Measurements from ENCODE around the gene PPA2. TPM values are rescaled to one million over a fixed set of nuclear protein-coding genes. Genes with fewer than 3 reads are reported as not detected.

Gene PPA2
- total RNA-seq, 2 donors from 2014 or later: 54.0 to 168 TPM

GRCh38 chr4:105509291-105509690 lies 35.4 kb upstream of the PPA2 start:
- Histone ChIP-seq H3K4me1 (replicated peaks) (no peaks in the 10 kb centered on the region), H3K4me3 (no peak overlapping the region), H3K27ac (no peak overlapping the region), H3K9me3 (no peaks in the 10 kb centered on the region), H3K36me3 (no peaks in the 10 kb centered on the region), H3K27me3 (replicated peaks; ENCODE audit: insufficient read depth) (no peaks in the 10 kb centered on the region)
- DNase-seq (ENCODE audit: low spot score): no peak
- WGBS: 63% methylated on average over 1 of the region's 1 CpG
- TF ChIP-seq CTCF (IDR thresholded peaks at IDR 0.05) (no peak), POLR2AphosphoS5 (IDR thresholded peaks at IDR 0.05) (no peak), POLR2A (IDR thresholded peaks at IDR 0.05) (no peak)
- intact Hi-C loops (cut with DNase I): no loop called here

GRCh38 chr4:105504744-105505143 lies 30.9 kb upstream of the PPA2 start:
- Histone ChIP-seq H3K27ac (peak overlapping the region in 1 of 2 donors; percentile 48), H3K36me3 (no peaks in the 10 kb centered on the region), H3K9me3 (no peaks in the 10 kb centered on the region), H3K27me3 (replicated peaks; ENCODE audit: insufficient read depth) (no peaks in the 10 kb centered on the region), H3K4me3 (no peak overlapping the region), H3K4me1 (replicated peaks) (no peaks in the 10 kb centered on the region)
- DNase-seq (ENCODE audit: low spot score): no peak
- TF ChIP-seq CTCF (IDR thresholded peaks at IDR 0.05) (no peak), POLR2A (IDR thresholded peaks at IDR 0.05) (no peak), POLR2AphosphoS5 (IDR thresholded peaks at IDR 0.05) (no peak)
- 79% methylated on average over 2 of the region's 2 CpGs for WGBS
- intact Hi-C loops (cut with DNase I): no loop called here

GRCh38 chr4:105503484-105503883 lies 29.6 kb upstream of the PPA2 start:
- intact Hi-C loops (cut with DNase I): no loop called here
- TF ChIP-seq POLR2AphosphoS5 (IDR thresholded peaks at IDR 0.05) (no peak), CTCF (IDR thresholded peaks at IDR 0.05) (no peak), POLR2A (IDR thresholded peaks at IDR 0.05) (no peak)
- Histone ChIP-seq H3K27me3 (replicated peaks; ENCODE audit: insufficient read depth) (no peaks in the 10 kb centered on the region), H3K27ac (no peak overlapping the region), H3K9me3 (no peaks in the 10 kb centered on the region), H3K4me1 (replicated peaks) (no peaks in the 10 kb centered on the region), H3K4me3 (no peak overlapping the region), H3K36me3 (no peaks in the 10 kb centered on the region)
- 86% methylated on average over 2 of the region's 2 CpGs for WGBS
- DNase-seq (ENCODE audit: low spot score): no peak

GRCh38 chr4:105496899-105497298 lies 23.0 kb upstream of the PPA2 start:
- H3K27me3 ChIP-seq (replicated peaks; ENCODE audit: insufficient read depth): no peaks in the 10 kb centered on the region
- no peak overlapping the region for H3K27ac ChIP-seq
- intact Hi-C loops (cut with DNase I): no loop called here
- no peaks in the 10 kb centered on the region for H3K9me3 ChIP-seq
- DNase-seq (ENCODE audit: low spot score): no peak
- H3K4me3 ChIP-seq: no peak overlapping the region
- H3K36me3 ChIP-seq: no peaks in the 10 kb centered on the region
- H3K4me1 ChIP-seq (replicated peaks): no peaks in the 10 kb centered on the region
- TF ChIP-seq CTCF (IDR thresholded peaks at IDR 0.05) (peak in 2 of 4 experiments; percentile 6 to 8), POLR2A (IDR thresholded peaks at IDR 0.05) (no peak), POLR2AphosphoS5 (IDR thresholded peaks at IDR 0.05) (no peak)
- WGBS: 31% methylated on average over 2 of the region's 2 CpGs

- intact Hi-C loops (cut with DNase I): no loop called here
- 74% methylated on average over 3 of the region's 3 CpGs for WGBS
- Histone ChIP-seq H3K4me3 (no peak overlapping the region), H3K27ac (no peak overlapping the region), H3K27me3 (replicated peaks; ENCODE audit: insufficient read depth) (no peaks in the 10 kb centered on the region), H3K36me3 (no peaks in the 10 kb centered on the region), H3K4me1 (replicated peaks) (no peaks in the 10 kb centered on the region), H3K9me3 (no peaks in the 10 kb centered on the region)
- DNase-seq (ENCODE audit: low spot score): no peak
- no peak for TF ChIP-seq POLR2AphosphoS5 (IDR thresholded peaks at IDR 0.05)
- TF ChIP-seq POLR2A (IDR thresholded peaks at IDR 0.05): no peak
Measured at GRCh38 chr4:105495667-105496066, 21.8 kb upstream of the PPA2 start.

All from prostate gland (tissue), 2 donors.